M059J (cell line): ENCODE results near the gene DHX16. TPM values are rescaled to one million over a fixed set of nuclear protein-coding genes. Genes with fewer than 3 reads are reported as not detected.

Source experiments
- DNase-seq: peaks from one replicate; pipeline ENCODE4 v3.0.0-alpha.2; 2012; ENCODE audit warnings: low read depth
- total RNA-seq: library from RNA; depleted of rRNA; stranded (reverse); fragments of >200 nt; shearing (Covaris generic); gene quantifications from 2 replicates; pipeline ENCODE4 v1.2.3, GENCODE V29; 2014

DHX16 gene
- total RNA-seq, 1 experiment from 2014 or later, result 64.8 TPM

GRCh38 chr6:30640481-30640880 is 32.3 kb downstream of the DHX16 start:
- DNase-seq, result no peak

- DNase-seq, result no peak
These were observed 37.0 kb downstream of the DHX16 start for GRCh38 chr6:30635834-30636233.

- DNase-seq, result peak; percentile 84
These were observed 46.1 kb downstream of the DHX16 start, which contains the start of gene ATAT1 for GRCh38 chr6:30626484-30627366. ATAT1 (plus strand) TSS chr6:30626874.

GRCh38 chr6:30625511-30625910 is 47.3 kb downstream of the DHX16 start:
- DNase-seq, result no peak

GRCh38 chr6:30619561-30619960 is 53.2 kb downstream of the DHX16 start:
- no peak for DNase-seq

- no peak for DNase-seq
These were observed 54.5 kb downstream of the DHX16 start for GRCh38 chr6:30618270-30618797.

- peak; percentile 99 for DNase-seq
These were observed 55.1 kb downstream of the DHX16 start, which contains the start of gene MRPS18B for GRCh38 chr6:30617565-30618269. MRPS18B (plus strand) TSS chr6:30617840; CDS start chr6:30617866, 26 bp downstream.

GRCh38 chr6:30616811-30617564 is 55.8 kb downstream of the DHX16 start, which contains the start of gene PPP1R10:
PPP1R10 (minus strand) TSS chr6:30617243; CDS start chr6:30609944, 7,299 bp downstream.
- peak; percentile 100 for DNase-seq

- peak; percentile 59 for DNase-seq
These were observed 56.6 kb downstream of the DHX16 start for GRCh38 chr6:30615958-30616810.

GRCh38 chr6:30615219-30615957 is 57.4 kb downstream of the DHX16 start:
- peak; percentile 91 for DNase-seq

GRCh38 chr6:30614843-30615218 is 58.0 kb downstream of the DHX16 start:
- peak; percentile 99 for DNase-seq

- DNase-seq, result peak; percentile 30
These were observed 58.6 kb downstream of the DHX16 start for GRCh38 chr6:30614044-30614842.

- peak; percentile 75 for DNase-seq
These were observed 59.4 kb downstream of the DHX16 start for GRCh38 chr6:30613251-30614043.

- peak; percentile 91 for DNase-seq
These were observed 60.0 kb downstream of the DHX16 start for GRCh38 chr6:30612687-30613248.

- DNase-seq, result peak; percentile 55
These were observed 60.6 kb downstream of the DHX16 start for GRCh38 chr6:30612213-30612612.

GRCh38 chr6:30611856-30612194 is 61.0 kb downstream of the DHX16 start:
- no peak for DNase-seq

GRCh38 chr6:30611150-30611855 is 61.5 kb downstream of the DHX16 start:
- no peak for DNase-seq
